Measurements from ENCODE around the gene MRPL20.

DNA sequence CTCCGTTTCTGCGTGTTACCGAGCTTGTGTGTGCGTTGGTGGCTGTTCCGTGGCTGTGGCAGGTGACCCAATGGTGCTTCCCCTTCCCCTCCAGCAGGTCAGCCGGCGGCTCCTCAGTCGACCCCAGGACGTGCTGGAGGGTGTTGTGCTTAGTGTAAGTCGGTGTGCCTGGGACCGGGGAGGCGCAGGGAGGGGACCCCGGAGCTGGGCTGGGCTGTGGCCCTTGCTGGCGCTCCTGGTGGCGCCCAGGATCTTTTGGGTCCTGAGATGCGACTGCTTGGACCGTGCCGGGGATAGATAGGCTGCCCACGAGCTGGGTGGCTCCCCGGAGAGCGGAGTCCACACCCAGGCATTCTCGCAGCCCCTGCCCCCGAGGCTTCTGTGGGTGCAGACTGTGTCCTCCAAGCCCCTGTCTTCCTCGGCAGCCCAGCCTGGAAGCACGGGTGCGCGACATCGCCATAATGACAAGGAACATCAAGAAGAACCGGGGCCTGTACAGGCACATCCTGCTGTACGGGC is 48.3 kb upstream of the MRPL20 start:
- no peak for TF ChIP-seq EP300 (IDR thresholded peaks at IDR 0.05)
- no peak for TF ChIP-seq POLR2A (IDR thresholded peaks at IDR 0.05)
